ENCODE measurements around the gene SSBP1. TPM values are rescaled to one million over a fixed set of nuclear protein-coding genes. Genes with fewer than 3 reads are reported as not detected.
A peak's percentile ranks its signal among the peaks of the same experiment; 100 is the strongest.
"Not testable (repeated sequence)": the region's sequence is repeated elsewhere in the genome, so short reads cannot be mapped to it uniquely, and the experiment has no call there.

Gene SSBP1, protein sequence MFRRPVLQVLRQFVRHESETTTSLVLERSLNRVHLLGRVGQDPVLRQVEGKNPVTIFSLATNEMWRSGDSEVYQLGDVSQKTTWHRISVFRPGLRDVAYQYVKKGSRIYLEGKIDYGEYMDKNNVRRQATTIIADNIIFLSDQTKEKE
- total RNA-seq, result 10 to 100 TPM; 88.2 to 91.2 TPM
- 100 to 1,000 TPM; 314 to 366 TPM for polyA plus RNA-seq

DNA sequence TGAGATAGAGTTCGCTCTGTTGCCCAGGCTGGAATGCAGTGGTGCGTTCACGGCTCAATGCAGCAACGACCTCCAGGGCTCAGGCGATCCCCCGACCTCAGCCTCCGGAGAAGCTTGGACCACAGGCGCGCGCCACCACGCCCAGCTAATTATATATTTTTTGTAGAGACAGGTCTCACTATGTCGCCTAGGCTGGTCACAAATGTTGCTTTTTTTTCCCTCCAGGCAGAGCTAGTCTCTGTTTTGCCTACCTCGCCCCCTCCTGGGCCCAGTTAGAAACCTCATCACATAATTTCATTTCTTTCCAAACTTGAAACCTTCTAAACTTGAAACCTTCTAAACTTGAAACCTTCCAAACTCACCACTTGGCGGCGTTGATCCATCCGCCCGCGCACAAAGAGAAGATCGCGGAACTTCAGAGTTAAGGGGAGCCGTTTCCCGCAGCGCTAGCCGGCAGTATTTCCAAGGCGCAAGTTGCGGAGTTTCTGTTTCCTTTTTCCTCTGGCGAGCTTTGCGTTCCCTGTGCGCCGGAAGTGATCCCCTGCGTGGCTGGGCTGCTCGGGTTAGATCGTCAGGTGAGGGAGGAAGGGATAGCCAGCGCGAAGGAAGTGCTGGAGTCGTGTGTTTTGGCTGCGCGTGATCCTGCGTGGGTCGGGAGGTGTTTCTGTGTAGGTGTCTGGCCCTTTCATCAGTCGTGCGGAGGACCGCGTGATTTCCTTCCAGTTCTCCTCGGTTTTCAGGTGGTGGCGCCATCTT lies at the start of gene SSBP1:
Gene SSBP1, plus strand, starts transcription at position 523 of the 756 bp plus-strand sequence. CDS start 809 bp downstream, outside the sequence.
- no peaks in the 10 kb centered on the region for H3K27me3 Mint-ChIP-seq
- Histone ChIP-seq H3K4me1 (ENCODE audit: insufficient read depth, low read length) (peaks cover 36% of the 10 kb centered on the region), H3K27me3 (ENCODE audit: insufficient read depth, low read length) (no peaks in the 10 kb centered on the region), H3K9me3 (ENCODE audit: control insufficient read depth in 1 of 2, low read length in 2 of 2) (no peaks in the 10 kb centered on the region), H3K27ac (ENCODE audit: low read depth, low read length) (peak within 1 kb of the TSS; percentile 85), H3K36me3 (ENCODE audit: insufficient read depth, low read length) (peaks cover 28% of the 10 kb centered on the region), H3K4me3 (ENCODE audit: low read length in 2 of 2) (peak within 1 kb of the TSS; percentile 94 to 95)
- H3K4me1 Mint-ChIP-seq, result peaks cover 26 to 60% (median 38%) of the 10 kb centered on the region in 4 donors
- no peaks in the 10 kb centered on the region for H3K9me3 Mint-ChIP-seq
- H3K27ac Mint-ChIP-seq, result peak within 1 kb of the TSS; percentile 96 to 99 (median 99)
- intact Hi-C loops (cut with micrococcal nuclease), result loop anchor here (1.0 to 10.0 kb wide), 7 partner anchors 37 to 1624 kb away; partner anchors contain the start of genes AGK, BRAF, FAM131B and MKRN1
- peaks cover 26 to 41% of the 10 kb centered on the region in 2 donors for H3K36me3 Mint-ChIP-seq
- DNase-seq, result peak; percentile 93 to 95 (median 93)
- H3K4me3 Mint-ChIP-seq, result peak within 1 kb of the TSS; percentile 98 to 100 (median 99)
- POLR2A ChIA-PET (ENCODE audit: partially characterized antibody), result interaction anchor here (0.7 to 3.7 kb wide), 23 partner anchors 9 to 1260 kb away, joined by 3 to 89 read pairs (median 4); partner anchors contain the start of genes AGK, DENND11, MRPS33 and TAS2R3
- CTCF ChIA-PET (ENCODE audit: partially characterized antibody), result interaction anchor here (0.6 to 6.0 kb wide), 22 partner anchors 9 to 722 kb away, joined by 3 to 74 read pairs (median 4); partner anchors contain the start of genes AGK, DENND11, MRPS33 and WEE2

DNA sequence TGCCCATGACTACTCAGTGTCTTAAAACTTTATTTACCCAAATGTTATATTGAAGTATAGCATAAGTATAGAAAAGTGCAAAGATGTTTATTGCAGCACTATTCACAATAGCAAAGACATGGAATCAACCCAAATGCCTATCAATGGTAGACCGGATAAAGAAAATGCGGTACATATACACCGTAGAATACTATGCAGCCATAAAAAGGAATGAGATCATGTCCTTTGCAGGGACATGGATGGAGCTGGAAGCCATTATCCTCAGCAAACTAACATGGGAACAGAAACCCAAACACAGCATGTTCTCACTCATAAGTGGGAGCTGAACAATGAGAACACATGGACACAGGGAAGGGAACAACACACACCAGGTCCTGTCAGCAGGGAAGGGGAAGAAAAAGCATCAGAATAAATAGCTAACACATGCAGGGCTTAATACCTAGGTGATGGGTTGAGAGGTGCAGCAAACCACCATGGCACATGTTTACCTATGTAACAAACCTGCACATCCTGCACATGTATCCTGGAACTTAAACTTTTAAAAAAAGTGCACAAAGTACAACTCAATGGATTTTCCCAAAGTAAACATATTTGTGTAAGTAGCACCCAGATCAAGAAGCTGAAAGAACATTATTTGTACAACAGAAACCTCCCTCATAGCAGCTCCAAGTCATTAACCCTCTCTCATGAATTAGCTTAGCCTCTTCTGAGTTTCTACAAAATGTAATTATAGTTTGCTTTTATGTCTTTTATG lies 48.9 kb upstream of the SSBP1 start:
- H3K4me1 ChIP-seq (ENCODE audit: insufficient read depth, low read length); H3K27me3 ChIP-seq (ENCODE audit: insufficient read depth, low read length); H3K9me3 Mint-ChIP-seq; H3K27ac ChIP-seq (ENCODE audit: low read depth, low read length); H3K4me3 ChIP-seq (ENCODE audit: low read length in 2 of 2); intact Hi-C loops (cut with micrococcal nuclease); H3K27me3 Mint-ChIP-seq; H3K9me3 ChIP-seq (ENCODE audit: control insufficient read depth in 1 of 2, low read length in 2 of 2); DNase-seq; H3K4me3 Mint-ChIP-seq: not testable (repeated sequence)
- ChIA-PET POLR2A (ENCODE audit: partially characterized antibody) (interaction anchor here (1.3 to 1.5 kb wide), 2 partner anchors 12 kb away, joined by 4 to 8 read pairs; partner anchors contain the start of gene DENND11), CTCF (ENCODE audit: partially characterized antibody) (interaction anchor here (1.0 to 2.1 kb wide), 2 partner anchors 34 to 35 kb away, joined by 3 to 5 read pairs; no protein-coding TSS in a partner anchor)
- Mint-ChIP-seq H3K4me1 (peaks cover 18 to 34% (median 25%) of the 10 kb centered on the region in 4 donors), H3K27ac (peak overlapping the region in 2 of 7 donors; percentile 63 to 71), H3K36me3 (peaks cover 26 to 32% of the 10 kb centered on the region in 2 donors)
- peaks cover 14% of the 10 kb centered on the region for H3K36me3 ChIP-seq (ENCODE audit: insufficient read depth, low read length)

DNA sequence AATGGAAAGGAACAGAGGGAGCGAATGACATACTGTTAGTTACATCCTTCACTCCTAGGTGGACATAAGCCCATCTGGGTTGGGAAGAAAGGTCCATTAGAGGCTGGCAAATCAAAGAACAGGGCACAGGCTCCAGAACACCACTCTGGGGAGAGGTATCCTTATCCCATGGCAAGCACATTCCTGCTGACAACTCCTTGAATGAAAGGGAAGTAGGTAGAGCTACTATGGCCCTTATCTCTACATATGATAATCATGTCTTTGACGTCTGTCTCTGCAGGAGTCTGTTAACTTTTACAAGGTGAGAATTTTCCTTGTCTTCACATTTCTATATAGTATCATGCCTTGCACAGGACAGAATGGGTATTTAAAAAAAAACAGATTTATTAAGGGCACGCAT lies 46.6 kb upstream of the SSBP1 start:
- no peak overlapping the region for H3K27ac ChIP-seq (ENCODE audit: low read depth, low read length)
- H3K4me3 ChIP-seq (ENCODE audit: low read length in 2 of 2), result no peak overlapping the region
- Mint-ChIP-seq H3K4me1 (peaks cover 32 to 51% (median 42%) of the 10 kb centered on the region in 4 donors), H3K9me3 (no peaks in the 10 kb centered on the region), H3K27me3 (no peaks in the 10 kb centered on the region), H3K4me3 (no peak overlapping the region), H3K36me3 (peaks cover 14 to 20% of the 10 kb centered on the region in 2 donors), H3K27ac (no peak overlapping the region)
- peaks cover under 1% of the 10 kb centered on the region for H3K4me1 ChIP-seq (ENCODE audit: insufficient read depth, low read length)
- no peak for DNase-seq
- CTCF ChIA-PET (ENCODE audit: partially characterized antibody), result interaction anchor here (2.1 kb wide), 1 partner anchor 37 kb away, joined by 5 read pairs; no protein-coding TSS in a partner anchor
- H3K36me3 ChIP-seq (ENCODE audit: insufficient read depth, low read length), result no peaks in the 10 kb centered on the region
- no peaks in the 10 kb centered on the region for H3K9me3 ChIP-seq (ENCODE audit: control insufficient read depth in 1 of 2, low read length in 2 of 2)
- H3K27me3 ChIP-seq (ENCODE audit: insufficient read depth, low read length), result no peaks in the 10 kb centered on the region
- intact Hi-C loops (cut with micrococcal nuclease), result no loop called here
- POLR2A ChIA-PET (ENCODE audit: partially characterized antibody), result no interaction called here

DNA sequence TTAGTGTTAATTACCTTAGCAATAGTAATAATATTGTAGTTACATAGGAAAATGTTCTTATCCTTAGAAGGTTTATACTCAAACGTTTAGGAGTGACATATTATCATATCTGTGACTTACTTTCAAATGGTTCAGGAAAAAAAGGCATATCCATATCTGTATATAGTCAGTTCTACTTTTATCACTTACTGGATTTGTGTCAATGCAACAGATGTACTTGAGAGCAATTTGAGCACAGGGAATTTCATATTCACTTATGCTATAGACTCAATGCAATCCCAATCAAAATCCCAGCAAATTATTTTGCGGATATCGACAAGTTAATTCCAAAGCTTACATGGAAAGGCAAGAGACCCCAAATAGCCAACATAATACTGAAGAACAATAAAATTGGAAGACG lies 46.2 kb upstream of the SSBP1 start:
- Mint-ChIP-seq H3K36me3 (peaks cover 12 to 18% of the 10 kb centered on the region in 2 donors), H3K4me3 (no peak overlapping the region), H3K9me3 (no peaks in the 10 kb centered on the region), H3K27me3 (no peaks in the 10 kb centered on the region), H3K4me1 (peaks cover 34 to 54% (median 44%) of the 10 kb centered on the region in 4 donors), H3K27ac (no peak overlapping the region)
- Histone ChIP-seq H3K4me1 (ENCODE audit: insufficient read depth, low read length) (peaks cover 4% of the 10 kb centered on the region), H3K9me3 (ENCODE audit: control insufficient read depth in 1 of 2, low read length in 2 of 2) (no peaks in the 10 kb centered on the region), H3K27me3 (ENCODE audit: insufficient read depth, low read length) (no peaks in the 10 kb centered on the region), H3K27ac (ENCODE audit: low read depth, low read length) (no peak overlapping the region), H3K4me3 (ENCODE audit: low read length in 2 of 2) (no peak overlapping the region), H3K36me3 (ENCODE audit: insufficient read depth, low read length) (no peaks in the 10 kb centered on the region)
- ChIA-PET POLR2A (ENCODE audit: partially characterized antibody) (no interaction called here), CTCF (ENCODE audit: partially characterized antibody) (no interaction called here)
- intact Hi-C loops (cut with micrococcal nuclease), result no loop called here
- no peak for DNase-seq

DNA sequence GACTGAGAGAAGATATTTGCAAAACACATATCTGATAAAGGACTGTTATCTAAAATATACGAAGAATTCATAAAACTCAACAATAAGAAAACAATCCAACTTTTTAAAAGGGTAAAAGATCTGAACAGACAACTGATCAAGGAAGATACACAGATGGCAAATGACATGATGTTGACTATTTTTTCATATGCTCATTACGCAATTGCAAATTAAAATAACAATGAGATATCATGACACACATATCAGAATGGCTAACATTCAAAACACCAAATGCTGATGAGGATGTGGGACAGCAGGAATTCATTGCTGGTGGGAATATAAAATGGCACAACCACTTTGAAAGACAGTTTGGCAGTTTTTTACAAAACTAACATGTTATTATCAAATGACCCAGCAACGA lies 45.1 kb upstream of the SSBP1 start:
- H3K4me1 ChIP-seq (ENCODE audit: insufficient read depth, low read length), result peaks cover 12% of the 10 kb centered on the region
- H3K9me3 ChIP-seq (ENCODE audit: control insufficient read depth in 1 of 2, low read length in 2 of 2), result no peaks in the 10 kb centered on the region
- Mint-ChIP-seq H3K27ac (no peak overlapping the region), H3K27me3 (no peaks in the 10 kb centered on the region), H3K4me1 (peaks cover 42 to 62% (median 51%) of the 10 kb centered on the region in 4 donors), H3K36me3 (peaks cover 14 to 16% of the 10 kb centered on the region in 2 donors), H3K4me3 (no peak overlapping the region), H3K9me3 (no peaks in the 10 kb centered on the region)
- DNase-seq, result no peak
- no peak overlapping the region for H3K4me3 ChIP-seq (ENCODE audit: low read length in 2 of 2)
- H3K36me3 ChIP-seq (ENCODE audit: insufficient read depth, low read length), result no peaks in the 10 kb centered on the region
- no peak overlapping the region for H3K27ac ChIP-seq (ENCODE audit: low read depth, low read length)
- CTCF ChIA-PET (ENCODE audit: partially characterized antibody), result no interaction called here
- H3K27me3 ChIP-seq (ENCODE audit: insufficient read depth, low read length), result no peaks in the 10 kb centered on the region
- POLR2A ChIA-PET (ENCODE audit: partially characterized antibody), result no interaction called here
- intact Hi-C loops (cut with micrococcal nuclease), result no loop called here

DNA sequence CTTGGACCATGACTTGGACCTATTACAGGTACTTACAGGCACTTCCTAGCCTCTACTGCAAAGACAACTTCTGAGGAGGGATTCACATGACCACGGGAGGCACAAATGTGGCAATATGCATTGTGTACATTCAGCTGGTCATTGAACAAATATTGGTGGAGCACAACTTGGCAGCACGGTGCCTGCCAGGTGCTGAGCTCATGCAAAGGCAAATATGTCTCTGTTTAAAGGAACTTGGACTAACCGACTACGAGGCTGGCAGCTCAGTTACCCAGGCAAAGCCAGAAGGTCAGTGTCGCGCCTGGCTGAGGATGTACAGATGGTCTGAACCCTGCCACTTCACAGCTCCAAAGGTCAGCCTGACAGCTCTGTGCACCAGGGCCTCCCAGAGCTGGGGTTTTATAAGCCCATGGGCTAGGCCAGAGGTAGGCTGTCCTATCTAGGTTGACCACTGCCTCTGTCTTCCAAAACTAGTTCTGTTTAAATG lies 42.3 kb upstream of the SSBP1 start:
- no peak overlapping the region for H3K4me3 ChIP-seq (ENCODE audit: low read length in 2 of 2)
- peaks cover 9 to 16% of the 10 kb centered on the region in 2 donors for H3K36me3 Mint-ChIP-seq
- H3K36me3 ChIP-seq (ENCODE audit: insufficient read depth, low read length), result no peaks in the 10 kb centered on the region
- ChIA-PET POLR2A (ENCODE audit: partially characterized antibody) (interaction anchor here (1.4 kb wide), 1 partner anchor 42 kb away, joined by 9 read pairs; the partner anchor contains the start of gene SSBP1), CTCF (ENCODE audit: partially characterized antibody) (no interaction called here)
- DNase-seq, result no peak
- H3K4me1 ChIP-seq (ENCODE audit: insufficient read depth, low read length), result peaks cover 38% of the 10 kb centered on the region
- H3K27ac ChIP-seq (ENCODE audit: low read depth, low read length), result no peak overlapping the region
- intact Hi-C loops (cut with micrococcal nuclease), result no loop called here
- peaks cover 0 to 2% (median 0%) of the 10 kb centered on the region in 8 donors for H3K9me3 Mint-ChIP-seq
- H3K9me3 ChIP-seq (ENCODE audit: control insufficient read depth in 1 of 2, low read length in 2 of 2), result no peaks in the 10 kb centered on the region
- no peaks in the 10 kb centered on the region for H3K27me3 ChIP-seq (ENCODE audit: insufficient read depth, low read length)
- H3K27ac Mint-ChIP-seq, result peak overlapping the region in 1 of 7 donors; percentile 43
- peaks cover 61 to 75% (median 70%) of the 10 kb centered on the region in 4 donors for H3K4me1 Mint-ChIP-seq
- H3K27me3 Mint-ChIP-seq, result no peaks in the 10 kb centered on the region
- no peak overlapping the region for H3K4me3 Mint-ChIP-seq

Data from CD4-positive, alpha-beta memory T cell (primary cell).